KOPT-K1 (cell line): ENCODE results near the gene CDK17.
A peak's percentile ranks its signal among the peaks of the same experiment; 100 is the strongest.
"Not testable (repeated sequence)": the region's sequence is repeated elsewhere in the genome, so short reads cannot be mapped to it uniquely, and the experiment has no call there.

Experiments used
- H3K27ac ChIP-seq: fragments of 200-600 bp; sonication (generic); 2 replicates; pipeline ENCODE4 v1.5.1; 2016; ENCODE audit warnings: antibody characterized with exemption, mild to moderate bottlenecking, low read depth, low read length; ENCODE audit not compliant: poor library complexity, severe bottlenecking
- H3K36me3 ChIP-seq: fragments of 200-600 bp; sonication (generic); 2 replicates; pipeline ENCODE4 v1.5.1; 2017; ENCODE audit warnings: antibody characterized with exemption, mild to moderate bottlenecking, low read length, moderate library complexity; ENCODE audit not compliant: insufficient read depth
- H3K9me3 ChIP-seq: fragments of 200-600 bp; sonication (generic); 2 replicates; pipeline ENCODE4 v1.5.1; 2017; ENCODE audit warnings: antibody characterized with exemption, low read length, mild to moderate bottlenecking; ENCODE audit not compliant: insufficient read depth, poor library complexity, severe bottlenecking

The CDK17 gene

GRCh38 chr12:96425951-96426350 is 25.7 kb upstream of the CDK17 start:
- Histone ChIP-seq H3K36me3 (no peaks in the 10 kb centered on the region), H3K9me3 (no peaks in the 10 kb centered on the region), H3K27ac (no peak overlapping the region)

GRCh38 chr12:96425321-96425720 is 25.1 kb upstream of the CDK17 start:
- Histone ChIP-seq H3K27ac (no peak overlapping the region), H3K9me3 (no peaks in the 10 kb centered on the region), H3K36me3 (no peaks in the 10 kb centered on the region)

- Histone ChIP-seq H3K9me3 (no peaks in the 10 kb centered on the region), H3K27ac (no peak overlapping the region), H3K36me3 (no peaks in the 10 kb centered on the region)
Observed at GRCh38 chr12:96424601-96425000, 24.4 kb upstream of the CDK17 start.

- Histone ChIP-seq H3K27ac (no peak overlapping the region), H3K36me3 (no peaks in the 10 kb centered on the region), H3K9me3 (no peaks in the 10 kb centered on the region)
Observed at GRCh38 chr12:96422192-96422591, 22.0 kb upstream of the CDK17 start.

GRCh38 chr12:96421014-96421413 is 20.8 kb upstream of the CDK17 start:
- H3K27ac ChIP-seq: peak overlapping the region; percentile 69
- no peaks in the 10 kb centered on the region for H3K9me3 ChIP-seq
- H3K36me3 ChIP-seq: no peaks in the 10 kb centered on the region

- peak overlapping the region; percentile 69 for H3K27ac ChIP-seq
- H3K9me3 ChIP-seq: no peaks in the 10 kb centered on the region
- no peaks in the 10 kb centered on the region for H3K36me3 ChIP-seq
Observed at GRCh38 chr12:96420277-96420835, 20.1 kb upstream of the CDK17 start.

- no peaks in the 10 kb centered on the region for H3K9me3 ChIP-seq
- H3K36me3 ChIP-seq: no peaks in the 10 kb centered on the region
- no peak overlapping the region for H3K27ac ChIP-seq
Observed at GRCh38 chr12:96419576-96420276, 19.5 kb upstream of the CDK17 start.

- not testable (repeated sequence) for H3K27ac ChIP-seq, H3K9me3 ChIP-seq
Observed at GRCh38 chr12:96417688-96418087, 17.4 kb upstream of the CDK17 start.

GRCh38 chr12:96416033-96416799 is 16.0 kb upstream of the CDK17 start:
- no peaks in the 10 kb centered on the region for H3K9me3 ChIP-seq
- H3K27ac ChIP-seq: no peak overlapping the region
- H3K36me3 ChIP-seq: no peaks in the 10 kb centered on the region

More at GRCh38 chr12:96417688-96418087, 17.4 kb upstream of the CDK17 start:
- H3K36me3 ChIP-seq: not testable (repeated sequence)

GRCh38 chr12:96414637-96415036 is 14.4 kb upstream of the CDK17 start:
- no peak overlapping the region for H3K27ac ChIP-seq

GRCh38 chr12:96412431-96412830 is 12.2 kb upstream of the CDK17 start:
- Histone ChIP-seq H3K36me3 (no peaks in the 10 kb centered on the region), H3K27ac (no peak overlapping the region), H3K9me3 (no peaks in the 10 kb centered on the region)

More at GRCh38 chr12:96414637-96415036, 14.4 kb upstream of the CDK17 start:
- H3K9me3 ChIP-seq: no peaks in the 10 kb centered on the region
- no peaks in the 10 kb centered on the region for H3K36me3 ChIP-seq

- Histone ChIP-seq H3K9me3 (no peaks in the 10 kb centered on the region), H3K36me3 (no peaks in the 10 kb centered on the region), H3K27ac (no peak overlapping the region)
Observed at GRCh38 chr12:96409731-96410130, 9.5 kb upstream of the CDK17 start.

- Histone ChIP-seq H3K9me3 (no peaks in the 10 kb centered on the region), H3K36me3 (no peaks in the 10 kb centered on the region), H3K27ac (no peak overlapping the region)
Observed at GRCh38 chr12:96408993-96409392, 8.8 kb upstream of the CDK17 start.

- H3K27ac ChIP-seq, H3K36me3 ChIP-seq: not testable (repeated sequence)
Observed at GRCh38 chr12:96407429-96408097, 7.3 kb upstream of the CDK17 start.

GRCh38 chr12:96404696-96405095 is 4.5 kb upstream of the CDK17 start:
- H3K9me3 ChIP-seq: no peaks in the 10 kb centered on the region

More at GRCh38 chr12:96407429-96408097, 7.3 kb upstream of the CDK17 start:
- not testable (repeated sequence) for H3K9me3 ChIP-seq

More at GRCh38 chr12:96404696-96405095, 4.5 kb upstream of the CDK17 start:
- Histone ChIP-seq H3K27ac (no peak overlapping the region), H3K36me3 (no peaks in the 10 kb centered on the region)
